WTC11 (cell line): ENCODE measurements around the gene HRH1.

Experiments used
- ATF3 ChIP-seq: sonication (generic); formaldehyde crosslinking; conservative IDR thresholded peaks from 2 replicates; pipeline ENCODE4 v1.8.1; 2022; ENCODE audit warnings: mild to moderate bottlenecking, missing genetic modification reagents
- CTCF ChIP-seq: fragments of 200-600 bp; IDR thresholded peaks from 2 replicates; pipeline ENCODE4 v1.8.0; 2022; ENCODE audit warnings: antibody characterized with exemption
- E2F4 ChIP-seq: sonication (generic); formaldehyde crosslinking; IDR thresholded peaks from 2 replicates; pipeline ENCODE4 v1.8.1; 2022; ENCODE audit warnings: low read depth, mild to moderate bottlenecking, moderate library complexity, missing genetic modification reagents, borderline replicate concordance
- ESRRA ChIP-seq: sonication (generic); formaldehyde crosslinking; IDR thresholded peaks from 2 replicates; pipeline ENCODE4 v1.8.1; 2022; ENCODE audit warnings: mild to moderate bottlenecking, missing genetic modification reagents, borderline replicate concordance
- FOXJ3 ChIP-seq: sonication (generic); formaldehyde crosslinking; IDR thresholded peaks from 2 replicates; pipeline ENCODE4 v1.9.0; 2021; ENCODE audit warnings: missing genetic modification reagents, mild to moderate bottlenecking, borderline replicate concordance
- FOXP1 ChIP-seq: sonication (generic); formaldehyde crosslinking; IDR thresholded peaks from 2 replicates; pipeline ENCODE4 v1.8.0; 2022; ENCODE audit warnings: missing genetic modification reagents, mild to moderate bottlenecking, moderate library complexity, borderline replicate concordance
- FOXP4 ChIP-seq: sonication (generic); formaldehyde crosslinking; IDR thresholded peaks from 2 replicates; pipeline ENCODE4 v1.8.0; 2022; ENCODE audit warnings: mild to moderate bottlenecking, missing genetic modification reagents
- JUN ChIP-seq: sonication (generic); formaldehyde crosslinking; IDR thresholded peaks from 2 replicates; pipeline ENCODE4 v1.8.0; 2023; ENCODE audit warnings: mild to moderate bottlenecking, missing genetic modification reagents
- RELA ChIP-seq: sonication (generic); formaldehyde crosslinking; IDR thresholded peaks from 2 replicates; pipeline ENCODE4 v1.8.1; 2022; ENCODE audit warnings: missing genetic modification reagents, mild to moderate bottlenecking, borderline replicate concordance
- USF1 ChIP-seq: sonication (generic); formaldehyde crosslinking; IDR thresholded peaks from 2 replicates; pipeline ENCODE4 v1.8.0; 2022; ENCODE audit warnings: mild to moderate bottlenecking, missing genetic modification reagents
- USF2 ChIP-seq: sonication (generic); formaldehyde crosslinking; IDR thresholded peaks from 2 replicates; pipeline ENCODE4 v1.8.1; 2023; ENCODE audit warnings: mild to moderate bottlenecking, missing genetic modification reagents, moderate library complexity
- ZNF121 ChIP-seq: sonication (generic); formaldehyde crosslinking; IDR thresholded peaks from 2 replicates; pipeline ENCODE4 v1.8.0; 2023; ENCODE audit warnings: missing genetic modification reagents
- ZNF416 ChIP-seq: fragments of 250-450 bp; sonication (Bioruptor Pico); IDR thresholded peaks from 2 replicates; pipeline ENCODE4 v1.9.0; 2021; ENCODE audit warnings: mild to moderate bottlenecking, inconsistent platforms

GRCh38 chr3:11211531-11212298, 57.4 kb downstream of the HRH1 start:
- TF ChIP-seq FOXJ3 (CRISPR knock-in tag) (no peak), CTCF (no peak), ESRRA (CRISPR knock-in tag) (no peak), USF1 (CRISPR knock-in tag) (no peak), ATF3 (no peak), USF2 (no peak), FOXP1 (CRISPR knock-in tag) (no peak), ZNF416 (no peak), ZNF121 (no peak), E2F4 (CRISPR knock-in tag) (no peak), JUN (CRISPR knock-in tag) (no peak), FOXP4 (no peak), RELA (CRISPR knock-in tag) (no peak)
